ENCODE measurements around the gene PMP22.
"Not testable (repeated sequence)": the region's sequence is repeated elsewhere in the genome, so short reads cannot be mapped to it uniquely, and the experiment has no call there.

Gene PMP22

GRCh38 chr17:15216481-15216880 lies 48.6 kb downstream of the PMP22 start:
- Mint-ChIP-seq H3K27ac (no peak overlapping the region), H3K4me1 (no peaks in the 10 kb centered on the region), H3K27me3 (peaks cover 10% of the 10 kb centered on the region), H3K36me3 (no peaks in the 10 kb centered on the region), H3K4me3 (no peak overlapping the region), H3K9me3 (no peaks in the 10 kb centered on the region)

GRCh38 chr17:15213381-15214087 lies 51.6 kb downstream of the PMP22 start:
- Mint-ChIP-seq H3K27ac (no peak overlapping the region), H3K4me3 (no peak overlapping the region), H3K36me3 (no peaks in the 10 kb centered on the region), H3K9me3 (no peaks in the 10 kb centered on the region), H3K27me3 (peaks cover 10% of the 10 kb centered on the region), H3K4me1 (no peaks in the 10 kb centered on the region)

GRCh38 chr17:15210247-15210646 lies 54.9 kb downstream of the PMP22 start:
- Mint-ChIP-seq H3K27me3 (peaks cover 7% of the 10 kb centered on the region), H3K4me3 (no peak overlapping the region), H3K36me3 (no peaks in the 10 kb centered on the region), H3K27ac (no peak overlapping the region), H3K9me3 (no peaks in the 10 kb centered on the region), H3K4me1 (no peaks in the 10 kb centered on the region)

- not testable (repeated sequence) for H3K36me3 Mint-ChIP-seq, H3K27me3 Mint-ChIP-seq, H3K4me1 Mint-ChIP-seq, H3K4me3 Mint-ChIP-seq, H3K27ac Mint-ChIP-seq
- H3K9me3 Mint-ChIP-seq: peaks cover 15% of the 10 kb centered on the region
Measured at GRCh38 chr17:15203062-15203461, 62.1 kb downstream of the PMP22 start.

- H3K4me1 Mint-ChIP-seq, H3K27me3 Mint-ChIP-seq, H3K4me3 Mint-ChIP-seq, H3K27ac Mint-ChIP-seq, H3K36me3 Mint-ChIP-seq: not testable (repeated sequence)
- peaks cover 29% of the 10 kb centered on the region for H3K9me3 Mint-ChIP-seq
Measured at GRCh38 chr17:15200574-15200973, 64.6 kb downstream of the PMP22 start.

GRCh38 chr17:15197229-15197628 lies 67.9 kb downstream of the PMP22 start:
- H3K9me3 Mint-ChIP-seq: peaks cover 33% of the 10 kb centered on the region
- no peak overlapping the region for H3K4me3 Mint-ChIP-seq
- no peak overlapping the region for H3K27ac Mint-ChIP-seq
- no peaks in the 10 kb centered on the region for H3K4me1 Mint-ChIP-seq
- no peaks in the 10 kb centered on the region for H3K36me3 Mint-ChIP-seq
- H3K27me3 Mint-ChIP-seq: peaks cover 17% of the 10 kb centered on the region

GRCh38 chr17:15194859-15195277 lies 70.3 kb downstream of the PMP22 start:
- Mint-ChIP-seq H3K4me1 (no peaks in the 10 kb centered on the region), H3K27ac (no peak overlapping the region), H3K9me3 (peaks cover 26% of the 10 kb centered on the region), H3K36me3 (no peaks in the 10 kb centered on the region), H3K27me3 (peaks cover 14% of the 10 kb centered on the region), H3K4me3 (no peak overlapping the region)

- Mint-ChIP-seq H3K27me3 (peaks cover 6% of the 10 kb centered on the region), H3K27ac (no peak overlapping the region), H3K4me3 (no peak overlapping the region), H3K36me3 (no peaks in the 10 kb centered on the region), H3K4me1 (no peaks in the 10 kb centered on the region), H3K9me3 (no peaks in the 10 kb centered on the region)
Measured at GRCh38 chr17:15185625-15185991, 79.5 kb downstream of the PMP22 start.

GRCh38 chr17:15184872-15185624 lies 80.1 kb downstream of the PMP22 start:
- peaks cover 6% of the 10 kb centered on the region for H3K27me3 Mint-ChIP-seq
- no peaks in the 10 kb centered on the region for H3K36me3 Mint-ChIP-seq
- H3K9me3 Mint-ChIP-seq: no peaks in the 10 kb centered on the region
- no peak overlapping the region for H3K27ac Mint-ChIP-seq
- H3K4me3 Mint-ChIP-seq: no peak overlapping the region
- no peaks in the 10 kb centered on the region for H3K4me1 Mint-ChIP-seq

GRCh38 chr17:15181816-15182215 lies 83.3 kb downstream of the PMP22 start:
- Mint-ChIP-seq H3K27me3 (peaks cover 8% of the 10 kb centered on the region), H3K27ac (no peak overlapping the region), H3K36me3 (no peaks in the 10 kb centered on the region)

GRCh38 chr17:15181333-15181732 lies 83.8 kb downstream of the PMP22 start:
- Mint-ChIP-seq H3K4me3 (no peak overlapping the region), H3K4me1 (no peaks in the 10 kb centered on the region), H3K36me3 (no peaks in the 10 kb centered on the region), H3K27me3 (peaks cover 8% of the 10 kb centered on the region), H3K9me3 (no peaks in the 10 kb centered on the region), H3K27ac (no peak overlapping the region)

More at GRCh38 chr17:15181816-15182215, 83.3 kb downstream of the PMP22 start:
- H3K9me3 Mint-ChIP-seq: no peaks in the 10 kb centered on the region
- H3K4me3 Mint-ChIP-seq: no peak overlapping the region
- H3K4me1 Mint-ChIP-seq: no peaks in the 10 kb centered on the region

GRCh38 chr17:15180121-15180561 lies 85.0 kb downstream of the PMP22 start:
- Mint-ChIP-seq H3K4me1 (no peaks in the 10 kb centered on the region), H3K27ac (no peak overlapping the region), H3K36me3 (no peaks in the 10 kb centered on the region), H3K27me3 (peaks cover 8% of the 10 kb centered on the region), H3K4me3 (no peak overlapping the region), H3K9me3 (no peaks in the 10 kb centered on the region)

Measured in activated naive CD4-positive, alpha-beta T cell treated with anti-CD3 and anti-CD28 coated beads, Interleukin-2, amount 50 U/mL, for 24 hours (primary cell).